Ishikawa (cell line): ENCODE results near the gene LRP1-AS.

Experiments
- CEBPB ChIP-seq: IDR thresholded peaks from 2 replicates; pipeline ENCODE4 v1.6.1; 2012
- EGR1 ChIP-seq: IDR thresholded peaks from 2 replicates; pipeline ENCODE4 v1.6.1; 2012
- EP300 ChIP-seq: IDR thresholded peaks from 2 replicates; pipeline ENCODE4 v1.6.1; 2012; ENCODE audit warnings: borderline replicate concordance
- FOXM1 ChIP-seq: IDR thresholded peaks from 2 replicates; pipeline ENCODE4 v1.6.1; 2012; ENCODE audit warnings: low read depth, borderline replicate concordance
- NFIC ChIP-seq: IDR thresholded peaks from 2 replicates; pipeline ENCODE4 v1.6.1; 2012
- RAD21 ChIP-seq: IDR thresholded peaks from 2 replicates; pipeline ENCODE4 v1.6.1; 2012; ENCODE audit warnings: low read depth
- REST ChIP-seq: IDR thresholded peaks from 2 replicates; pipeline ENCODE4 v1.6.1; 2012; ENCODE audit warnings: low read depth, mild to moderate bottlenecking
- TAF1 ChIP-seq: IDR thresholded peaks from 2 replicates; pipeline ENCODE4 v1.6.1; 2012; ENCODE audit warnings: low read depth, mild to moderate bottlenecking
- TCF12 ChIP-seq: IDR thresholded peaks from 2 replicates; pipeline ENCODE4 v1.6.1; 2012; ENCODE audit warnings: low read depth
- TEAD4 ChIP-seq: IDR thresholded peaks from 2 replicates; pipeline ENCODE4 v1.6.1; 2012
- TF ChIP-seq, protein P1 (sequence below): IDR thresholded peaks from 2 replicates; pipeline ENCODE4 v1.6.1; 2012
- TF ChIP-seq, protein P2 (sequence below): IDR thresholded peaks from 2 replicates; pipeline ENCODE4 v1.6.1; 2012

DNA sequence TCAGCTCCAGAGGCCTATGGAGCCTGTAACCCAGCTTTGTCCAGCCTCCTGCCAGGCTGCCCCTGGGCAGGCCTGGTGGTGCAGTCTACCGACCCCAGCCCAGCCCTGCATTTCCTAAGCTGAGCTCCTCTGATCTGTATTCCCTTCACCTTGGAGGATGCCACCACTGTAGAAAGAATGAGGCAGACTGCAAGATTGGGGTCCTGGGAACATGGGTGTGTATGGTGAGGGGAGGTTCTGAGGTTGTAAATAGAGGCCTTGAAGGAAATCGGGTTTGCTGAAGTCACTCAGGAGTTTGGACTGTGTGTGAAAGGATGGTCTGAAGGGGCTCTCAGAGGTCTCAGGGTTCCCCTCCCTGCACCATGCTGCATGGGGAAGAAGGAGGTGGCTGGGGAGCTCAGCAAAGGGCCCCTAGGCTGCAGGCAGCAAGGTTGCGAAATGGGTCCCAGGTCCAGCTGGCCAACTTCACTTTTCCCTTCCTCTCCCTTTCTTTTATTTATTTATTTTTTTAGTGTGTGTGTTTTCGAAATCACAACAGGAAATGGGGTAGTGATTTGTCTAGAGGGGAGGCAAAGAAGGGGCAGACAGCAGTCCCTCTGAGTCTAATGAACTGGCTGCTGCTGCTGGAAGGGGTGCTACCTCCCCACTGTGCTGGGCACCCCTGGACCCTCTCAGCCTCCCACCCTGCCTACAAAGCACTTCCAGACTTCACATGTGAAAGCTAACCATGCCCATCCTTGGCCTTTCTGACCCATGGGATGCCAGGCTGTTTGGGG is 1.2 kb upstream of the LRP1-AS start:
- no peak for TF ChIP-seq EP300
- TF ChIP-seq TCF12, result no peak
- TF ChIP-seq CEBPB, result peak; percentile 50; the same call in 1 of the 2 replicates
- no peak for TF ChIP-seq NFIC
- TF ChIP-seq EGR1, result no peak
- TF ChIP-seq TAF1, result no peak
- no peak for TF ChIP-seq REST
- TF ChIP-seq FOXM1, result no peak
- TF ChIP-seq RAD21, result no peak
- no peak for TF ChIP-seq TEAD4
- TF ChIP-seq, protein P1, sequence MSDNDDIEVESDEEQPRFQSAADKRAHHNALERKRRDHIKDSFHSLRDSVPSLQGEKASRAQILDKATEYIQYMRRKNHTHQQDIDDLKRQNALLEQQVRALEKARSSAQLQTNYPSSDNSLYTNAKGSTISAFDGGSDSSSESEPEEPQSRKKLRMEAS, result no peak
- TF ChIP-seq, protein P2, sequence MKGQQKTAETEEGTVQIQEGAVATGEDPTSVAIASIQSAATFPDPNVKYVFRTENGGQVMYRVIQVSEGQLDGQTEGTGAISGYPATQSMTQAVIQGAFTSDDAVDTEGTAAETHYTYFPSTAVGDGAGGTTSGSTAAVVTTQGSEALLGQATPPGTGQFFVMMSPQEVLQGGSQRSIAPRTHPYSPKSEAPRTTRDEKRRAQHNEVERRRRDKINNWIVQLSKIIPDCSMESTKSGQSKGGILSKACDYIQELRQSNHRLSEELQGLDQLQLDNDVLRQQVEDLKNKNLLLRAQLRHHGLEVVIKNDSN, result no peak
